Measurements from ENCODE around the gene ACY1. TPM values are rescaled to one million over a fixed set of nuclear protein-coding genes. Genes with fewer than 3 reads are reported as not detected.
"Not testable (repeated sequence)": the region's sequence is repeated elsewhere in the genome, so short reads cannot be mapped to it uniquely, and the experiment has no call there.

ACY1 gene
- total RNA-seq, 1 donor from 2014 or later: 53.1 TPM

- DNase-seq (ENCODE audit: low read depth): no peak
Observed at GRCh38 chr3:52025453-52025852, 42.1 kb downstream of the ACY1 start.

GRCh38 chr3:52026041-52026440, 42.7 kb downstream of the ACY1 start:
- DNase-seq (ENCODE audit: low read depth): no peak

- DNase-seq (ENCODE audit: low read depth): no peak
Observed at GRCh38 chr3:52028572-52028971, 45.2 kb downstream of the ACY1 start.

GRCh38 chr3:52029053-52029452, 45.7 kb downstream of the ACY1 start:
- no peak for DNase-seq (ENCODE audit: low read depth)

- DNase-seq (ENCODE audit: low read depth): no peak
Observed at GRCh38 chr3:52029535-52029934, 46.2 kb downstream of the ACY1 start.

GRCh38 chr3:52030714-52031310, 47.5 kb downstream of the ACY1 start:
- DNase-seq (ENCODE audit: low read depth): no peak

GRCh38 chr3:52031896-52032295, 48.6 kb downstream of the ACY1 start:
- no peak for DNase-seq (ENCODE audit: low read depth)

GRCh38 chr3:52032702-52033408, 49.5 kb downstream of the ACY1 start:
- no peak for DNase-seq (ENCODE audit: low read depth)

GRCh38 chr3:52033748-52034147, 50.4 kb downstream of the ACY1 start:
- DNase-seq (ENCODE audit: low read depth): not testable (repeated sequence)

- no peak for DNase-seq (ENCODE audit: low read depth)
Observed at GRCh38 chr3:52034212-52034611, 50.9 kb downstream of the ACY1 start.

GRCh38 chr3:52034651-52035050, 51.3 kb downstream of the ACY1 start:
- DNase-seq (ENCODE audit: low read depth): no peak

- no peak for DNase-seq (ENCODE audit: low read depth)
Observed at GRCh38 chr3:52036222-52036694, 52.9 kb downstream of the ACY1 start.

- no peak for DNase-seq (ENCODE audit: low read depth)
Observed at GRCh38 chr3:52036829-52037228, 53.5 kb downstream of the ACY1 start.

GRCh38 chr3:52037291-52037690, 54.0 kb downstream of the ACY1 start:
- DNase-seq (ENCODE audit: low read depth): no peak

- DNase-seq (ENCODE audit: low read depth): peak; percentile 47
Observed at GRCh38 chr3:52038227-52038626, 54.9 kb downstream of the ACY1 start.

Other genes starting within 250 kb of the ACY1 start
- gene IQCF6, start 204.3 kb upstream of the ACY1 start, total RNA-seq: not detected in 2 replicates
- gene IQCF2, start 121.9 kb upstream of the ACY1 start, total RNA-seq: not detected in 2 replicates
- gene IQCF5, start 107.9 kb upstream of the ACY1 start, total RNA-seq: not detected in 2 replicates
- not detected in 2 replicates for gene IQCF1, start 80.2 kb upstream of the ACY1 start, total RNA-seq
- 17.1 and 37.5 TPM in 2 replicates for gene RRP9, start 41.6 kb upstream of the ACY1 start, total RNA-seq
- 49.8 and 58.4 TPM in 2 replicates for gene PARP3, start 41.2 kb upstream of the ACY1 start, total RNA-seq
- gene GPR62, start 28.2 kb upstream of the ACY1 start, total RNA-seq: not detected in 2 replicates
- gene PCBP4, start 16.1 kb upstream of the ACY1 start, total RNA-seq: 51.7 and 69.4 TPM in 2 replicates
- 22.2 and 22.7 TPM in 2 replicates for gene ABHD14B, start 9.5 kb upstream of the ACY1 start, total RNA-seq
- gene ABHD14A, start 8.5 kb upstream of the ACY1 start, total RNA-seq: 8.7 and 16.3 TPM in 2 replicates
- gene RPL29, start 12.4 kb downstream of the ACY1 start, total RNA-seq: 846 and 1,109 TPM in 2 replicates
- gene DUSP7, start 73.0 kb downstream of the ACY1 start, total RNA-seq: 6.2 and 8.2 TPM in 2 replicates
- 2.5 and 5.0 TPM in 2 replicates for gene POC1A, start 170.9 kb downstream of the ACY1 start, total RNA-seq
- gene ALAS1, start 214.6 kb downstream of the ACY1 start, total RNA-seq: 43.9 and 48.3 TPM in 2 replicates
- not detected in 2 replicates for gene TLR9, start 242.1 kb downstream of the ACY1 start, total RNA-seq

Data from renal cortical epithelial cell (primary cell).